DND-41 (cell line): Measurements from ENCODE around the gene POMT2.

Experiments
- ATAC-seq: fragments of 200-7000 bp; cut with Tn5 transposase; 3 replicates; pipeline ENCODE4 v1.9.1; 2021; ENCODE audit warnings: low read depth; ENCODE audit not compliant: insufficient read depth
- DNase-seq: peaks from one replicate; pipeline ENCODE4 v3.0.0-alpha.2; 2020
- H2AFZ ChIP-seq: 2 replicates; pipeline ENCODE4 v1.6.0; 2012; ENCODE audit warnings: low read depth, low read length
- H3K27ac ChIP-seq: 2 replicates; pipeline ENCODE4 v1.5.1; 2012; ENCODE audit warnings: low read length, inconsistent platforms
- H3K27me3 ChIP-seq: fragments of 200-600 bp; sonication (generic); 2 replicates; pipeline ENCODE4 v1.6.0; 2012; ENCODE audit warnings: low read length, mild to moderate bottlenecking, inconsistent platforms; ENCODE audit not compliant: insufficient read depth, poor library complexity
- H3K36me3 ChIP-seq: 2 replicates; pipeline ENCODE4 v1.5.1; 2012; ENCODE audit warnings: low read length, inconsistent platforms; ENCODE audit not compliant: insufficient read depth
- H3K4me1 ChIP-seq: 2 replicates; pipeline ENCODE4 v1.5.1; 2012; ENCODE audit warnings: mild to moderate bottlenecking, low read length; ENCODE audit not compliant: insufficient read depth
- H3K4me2 ChIP-seq: 2 replicates; pipeline ENCODE4 v1.6.0; 2012; ENCODE audit warnings: mild to moderate bottlenecking, moderate library complexity, low read length, inconsistent platforms; ENCODE audit not compliant: insufficient read depth
- H3K4me3 ChIP-seq, 2 experiments: fragments of 200-600 bp in 1 of 2; shearing (Covaris generic) in 1 of 2; 2 replicates each; pipeline ENCODE4 v1.5.1; 2012 to 2016; ENCODE audit warnings: inconsistent platforms in 2 of 2, low read length in 2 of 2, mild to moderate bottlenecking in 2 of 2, low read depth in 1 of 2, moderate library complexity in 1 of 2
- H3K79me2 ChIP-seq: 2 replicates; pipeline ENCODE4 v1.6.0; 2012; ENCODE audit warnings: low read length, inconsistent platforms; ENCODE audit not compliant: insufficient read depth
- H3K9ac ChIP-seq: 2 replicates; pipeline ENCODE4 v1.6.0; 2012; ENCODE audit warnings: low read depth, mild to moderate bottlenecking, inconsistent platforms, low read length, moderate library complexity
- H3K9me3 ChIP-seq: 2 replicates; pipeline ENCODE4 v1.5.1; 2012; ENCODE audit warnings: low read length, moderate library complexity, mild to moderate bottlenecking, inconsistent platforms; ENCODE audit not compliant: insufficient read depth, severe bottlenecking
- H4K20me1 ChIP-seq: 2 replicates; pipeline ENCODE4 v1.6.0; 2012; ENCODE audit warnings: low read length; ENCODE audit not compliant: insufficient read depth
- EZH2 ChIP-seq: IDR thresholded peaks from 3 replicates; pipeline ENCODE4 v1.6.1; 2012; ENCODE audit warnings: borderline replicate concordance, low read depth, mild to moderate bottlenecking, moderate library complexity, low read length, inconsistent platforms; ENCODE audit not compliant: severe bottlenecking
- TF ChIP-seq, protein P1 (sequence below): IDR thresholded peaks from 2 replicates; pipeline ENCODE4 v1.5.1; 2012; ENCODE audit warnings: borderline replicate concordance, low read length, moderate library complexity, mild to moderate bottlenecking; ENCODE audit not compliant: poor library complexity, severe bottlenecking; ENCODE audit errors: extremely low read depth

Gene POMT2

DNA sequence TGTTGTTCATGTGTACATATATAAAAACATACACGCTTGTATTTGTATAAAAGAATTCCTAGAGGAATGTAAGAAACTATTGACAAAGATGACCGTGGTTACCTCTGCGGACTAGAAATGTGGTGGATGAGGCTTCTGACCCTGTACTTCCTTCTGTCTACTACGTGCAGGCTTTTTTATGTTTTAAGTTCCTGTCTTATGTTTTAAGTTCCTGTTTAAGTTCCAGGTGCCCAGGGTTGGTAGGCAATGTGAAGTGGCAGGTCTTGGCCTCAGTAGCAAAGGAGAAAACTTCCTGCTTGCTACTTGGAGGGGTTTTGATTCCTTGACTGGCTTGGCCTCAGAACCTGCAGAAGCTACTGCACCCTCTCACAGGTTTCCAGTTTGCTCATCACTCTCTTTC is 11.6 kb downstream of the POMT2 start:
- H3K9ac ChIP-seq, result no peak overlapping the region
- no peaks in the 10 kb centered on the region for H3K27me3 ChIP-seq
- no peak overlapping the region for H3K27ac ChIP-seq
- H3K4me2 ChIP-seq, result no peak overlapping the region
- DNase-seq (no peak), ATAC-seq (no peak)
- peaks cover 10% of the 10 kb centered on the region; the same call in 1 of the 2 replicates for H3K36me3 ChIP-seq
- no peaks in the 10 kb centered on the region for H3K4me1 ChIP-seq
- no peaks in the 10 kb centered on the region for H3K79me2 ChIP-seq
- no peak for TF ChIP-seq EZH2
- TF ChIP-seq, protein P1, sequence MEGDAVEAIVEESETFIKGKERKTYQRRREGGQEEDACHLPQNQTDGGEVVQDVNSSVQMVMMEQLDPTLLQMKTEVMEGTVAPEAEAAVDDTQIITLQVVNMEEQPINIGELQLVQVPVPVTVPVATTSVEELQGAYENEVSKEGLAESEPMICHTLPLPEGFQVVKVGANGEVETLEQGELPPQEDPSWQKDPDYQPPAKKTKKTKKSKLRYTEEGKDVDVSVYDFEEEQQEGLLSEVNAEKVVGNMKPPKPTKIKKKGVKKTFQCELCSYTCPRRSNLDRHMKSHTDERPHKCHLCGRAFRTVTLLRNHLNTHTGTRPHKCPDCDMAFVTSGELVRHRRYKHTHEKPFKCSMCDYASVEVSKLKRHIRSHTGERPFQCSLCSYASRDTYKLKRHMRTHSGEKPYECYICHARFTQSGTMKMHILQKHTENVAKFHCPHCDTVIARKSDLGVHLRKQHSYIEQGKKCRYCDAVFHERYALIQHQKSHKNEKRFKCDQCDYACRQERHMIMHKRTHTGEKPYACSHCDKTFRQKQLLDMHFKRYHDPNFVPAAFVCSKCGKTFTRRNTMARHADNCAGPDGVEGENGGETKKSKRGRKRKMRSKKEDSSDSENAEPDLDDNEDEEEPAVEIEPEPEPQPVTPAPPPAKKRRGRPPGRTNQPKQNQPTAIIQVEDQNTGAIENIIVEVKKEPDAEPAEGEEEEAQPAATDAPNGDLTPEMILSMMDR, result no peak
- H4K20me1 ChIP-seq, result no peaks in the 10 kb centered on the region
- no peak overlapping the region for H3K4me3 ChIP-seq
- no peaks in the 10 kb centered on the region for H3K9me3 ChIP-seq
- H2AFZ ChIP-seq, result no peak overlapping the region

DNA sequence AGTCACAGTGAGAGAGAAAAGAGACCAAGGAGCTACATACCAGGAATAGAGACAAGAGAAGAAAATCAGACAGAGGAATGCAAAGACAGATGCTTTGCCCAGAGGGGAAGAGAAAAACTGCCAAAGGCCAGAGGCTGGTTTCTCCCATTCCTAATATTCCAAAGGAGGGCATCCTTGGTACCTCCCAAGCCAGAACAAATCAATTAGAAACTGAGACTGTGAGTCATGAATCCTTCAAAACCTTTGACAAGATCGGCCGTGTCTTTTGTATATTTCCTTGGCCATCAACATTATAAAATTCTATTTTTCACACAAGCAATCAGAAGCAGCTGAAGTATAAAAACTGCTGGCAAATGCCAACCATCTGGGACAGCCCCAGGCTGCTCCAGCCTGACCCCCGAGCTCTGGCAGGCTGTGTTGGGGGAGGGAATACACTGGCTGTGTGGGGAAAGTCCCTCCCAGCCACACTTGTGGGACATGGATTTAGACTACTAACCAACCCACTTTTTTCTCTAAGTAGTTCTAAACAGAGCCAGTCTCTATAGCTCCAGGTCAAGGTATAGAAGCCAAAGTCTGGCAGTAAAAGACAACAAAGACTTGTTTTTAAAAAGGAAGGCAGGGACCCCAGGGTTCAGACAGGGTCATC is 13.7 kb downstream of the POMT2 start:
- Histone ChIP-seq H3K4me2 (no peak overlapping the region), H3K79me2 (no peaks in the 10 kb centered on the region), H2AFZ (no peak overlapping the region), H3K9ac (no peak overlapping the region), H3K4me1 (no peaks in the 10 kb centered on the region), H4K20me1 (no peaks in the 10 kb centered on the region), H3K36me3 (peaks cover 21% of the 10 kb centered on the region), H3K9me3 (no peaks in the 10 kb centered on the region), H3K27me3 (no peaks in the 10 kb centered on the region), H3K27ac (no peak overlapping the region), H3K4me3 (no peak overlapping the region)
- ATAC-seq (no peak), DNase-seq (no peak)
- TF ChIP-seq EZH2, result no peak

DNA sequence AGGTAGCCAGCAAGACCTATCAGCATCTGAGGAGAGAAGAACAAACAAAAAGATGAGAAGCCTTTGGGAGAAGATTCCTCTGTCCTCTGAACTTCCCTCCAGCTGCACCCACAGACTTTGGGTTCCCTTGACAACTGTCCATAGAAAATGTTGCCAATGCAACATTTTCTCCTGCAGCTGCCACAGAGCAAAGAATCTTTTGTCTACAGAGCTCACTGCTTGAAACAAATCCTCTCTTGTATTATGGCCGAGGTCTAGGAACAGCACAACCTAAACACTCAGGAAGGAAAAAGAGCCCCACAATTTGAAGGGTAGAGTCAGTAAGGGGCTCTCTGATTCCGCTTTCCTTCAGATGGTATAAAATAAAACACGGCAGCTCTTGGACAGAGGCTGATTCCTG is 14.3 kb downstream of the POMT2 start:
- peaks cover 27% of the 10 kb centered on the region for H3K36me3 ChIP-seq
- H3K4me3 ChIP-seq, result no peak overlapping the region
- ATAC-seq (no peak), DNase-seq (no peak)
- no peak overlapping the region for H2AFZ ChIP-seq
- H3K27me3 ChIP-seq, result no peaks in the 10 kb centered on the region
- no peak overlapping the region for H3K27ac ChIP-seq
- H3K9me3 ChIP-seq, result no peaks in the 10 kb centered on the region
- TF ChIP-seq, protein P1, result no peak
- no peak for TF ChIP-seq EZH2
- no peak overlapping the region for H3K9ac ChIP-seq
- no peaks in the 10 kb centered on the region for H4K20me1 ChIP-seq
- no peak overlapping the region for H3K4me2 ChIP-seq
- H3K4me1 ChIP-seq, result no peaks in the 10 kb centered on the region
- H3K79me2 ChIP-seq, result no peaks in the 10 kb centered on the region

DNA sequence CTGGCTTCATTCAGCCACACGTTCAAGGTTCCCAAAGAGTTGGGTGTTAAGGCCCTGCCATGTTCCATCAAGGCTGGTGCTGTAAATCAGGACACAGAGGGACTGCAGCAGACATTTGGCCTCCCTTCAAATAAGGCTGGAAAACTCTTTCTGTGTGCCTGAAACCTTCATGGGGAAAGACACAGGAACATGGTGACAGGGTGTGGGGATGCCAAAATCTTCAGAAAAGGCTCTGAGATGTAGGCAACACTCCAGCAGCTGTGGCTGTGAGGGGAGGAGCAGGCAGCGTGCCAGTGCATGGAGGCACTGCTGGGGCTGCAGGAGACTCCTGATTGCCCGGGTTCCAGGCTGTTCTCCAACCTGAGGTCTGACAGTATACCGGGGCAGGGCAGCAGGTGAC is 15.0 kb downstream of the POMT2 start:
- Histone ChIP-seq H3K4me1 (no peaks in the 10 kb centered on the region), H2AFZ (no peak overlapping the region), H3K79me2 (no peaks in the 10 kb centered on the region), H3K4me2 (no peak overlapping the region), H3K36me3 (peaks cover 28% of the 10 kb centered on the region), H3K9ac (no peak overlapping the region), H3K4me3 (no peak overlapping the region), H3K9me3 (no peaks in the 10 kb centered on the region), H3K27ac (no peak overlapping the region), H3K27me3 (no peaks in the 10 kb centered on the region), H4K20me1 (no peaks in the 10 kb centered on the region)
- TF ChIP-seq, protein P1, result no peak
- TF ChIP-seq EZH2, result no peak
- ATAC-seq, result no peak
- DNase-seq, result no peak
